SU-DHL-6 (cell line): ENCODE measurements around the gene SH3BP2.
"Not testable (repeated sequence)": the region's sequence is repeated elsewhere in the genome, so short reads cannot be mapped to it uniquely, and the experiment has no call there.

Experiments used
- H2AFZ ChIP-seq: fragments of 200-600 bp; sonication (generic); 2 replicates; pipeline ENCODE4 v1.6.1; 2014; ENCODE audit warnings: low read depth, mild to moderate bottlenecking, moderate library complexity, mixed read lengths, antibody characterized with exemption, low read length; ENCODE audit not compliant: severe bottlenecking
- H3F3A ChIP-seq: fragments of 200-600 bp; shearing (Covaris generic); 2 replicates; pipeline ENCODE4 v1.6.0; 2016; ENCODE audit warnings: antibody characterized with exemption, mild to moderate bottlenecking; ENCODE audit not compliant: insufficient read depth
- H3K27ac ChIP-seq: fragments of 200-600 bp; sonication (generic); 2 replicates; pipeline ENCODE4 v1.5.1; 2016; ENCODE audit warnings: low read depth, mild to moderate bottlenecking, low read length, moderate library complexity, mixed read lengths
- H3K27me3 ChIP-seq: fragments of 200-600 bp; sonication (generic), shearing (Covaris generic); 2 replicates; pipeline ENCODE4 v1.6.0; 2014; ENCODE audit warnings: mild to moderate bottlenecking, low read length
- H3K36me3 ChIP-seq: fragments of 200-600 bp; sonication (generic); 2 replicates; pipeline ENCODE4 v1.6.1; 2014; ENCODE audit warnings: mild to moderate bottlenecking, low read length, mixed read lengths
- H3K4me2 ChIP-seq: fragments of 300-600, 200-600 bp; shearing (Covaris generic), sonication (generic); 2 replicates; pipeline ENCODE4 v1.6.0; 2014; ENCODE audit warnings: low read length, low read depth, mild to moderate bottlenecking; ENCODE audit not compliant: poor library complexity, severe bottlenecking
- H3K4me3 ChIP-seq: fragments of 200-600 bp; sonication (generic); 2 replicates; pipeline ENCODE4 v1.5.1; 2014; ENCODE audit warnings: antibody characterized with exemption, low read length, mild to moderate bottlenecking, mixed read lengths; ENCODE audit not compliant: insufficient read depth, poor library complexity, severe bottlenecking
- H3K79me2 ChIP-seq: fragments of 200-600 bp; sonication (generic); 2 replicates; pipeline ENCODE4 v1.6.1; 2014; ENCODE audit warnings: mild to moderate bottlenecking, low read length, moderate library complexity; ENCODE audit not compliant: insufficient read depth
- H3K9ac ChIP-seq: fragments of 200-600 bp; sonication (generic); 2 replicates; pipeline ENCODE4 v1.7.0; 2014; ENCODE audit warnings: mild to moderate bottlenecking, low read length
- H3K9me2 ChIP-seq: fragments of 200-600 bp; sonication (generic); replicated peaks from 2 replicates; pipeline ENCODE4 v1.6.1; 2014; ENCODE audit warnings: low read length; ENCODE audit not compliant: insufficient read depth
- H3K9me3 ChIP-seq: fragments of 200-600 bp; sonication (generic); 2 replicates; pipeline ENCODE4 v1.6.1; 2014; ENCODE audit warnings: low read length, mixed read lengths; ENCODE audit not compliant: insufficient read depth
- H4K20me1 ChIP-seq: fragments of 200-600 bp; sonication (generic); 2 replicates; pipeline ENCODE4 v1.6.1; 2014; ENCODE audit warnings: low read depth, mild to moderate bottlenecking, antibody characterized with exemption, low read length, moderate library complexity, mixed read lengths
- CTCF ChIP-seq: fragments of 200-600 bp; sonication (generic); IDR thresholded peaks from one replicate; pipeline ENCODE4 v1.5.1; 2017; ENCODE audit warnings: antibody characterized with exemption, mild to moderate bottlenecking, low read length, moderate library complexity; ENCODE audit not compliant: insufficient read depth, poor library complexity, severe bottlenecking
- EZH2phosphoT487 ChIP-seq: fragments of 200-600 bp; sonication (generic), shearing (Covaris generic); conservative IDR thresholded peaks from 2 replicates; pipeline ENCODE4 v1.6.1; 2018; ENCODE audit warnings: mild to moderate bottlenecking, antibody characterized with exemption, low read length, moderate library complexity, mixed read lengths

SH3BP2 gene

GRCh38 chr4:2771264-2771663 lies 21.6 kb upstream of the SH3BP2 start:
- H3K9ac ChIP-seq: no peak overlapping the region
- H3K4me3 ChIP-seq: no peak overlapping the region
- no peaks in the 10 kb centered on the region for H3K79me2 ChIP-seq
- H3K36me3 ChIP-seq: no peaks in the 10 kb centered on the region
- H3K27ac ChIP-seq: no peak overlapping the region
- no peak for TF ChIP-seq EZH2phosphoT487
- TF ChIP-seq CTCF: no peak
- no peak overlapping the region for H2AFZ ChIP-seq
- H4K20me1 ChIP-seq: no peaks in the 10 kb centered on the region
- H3K27me3 ChIP-seq: no peaks in the 10 kb centered on the region
- no peaks in the 10 kb centered on the region for H3K9me2 ChIP-seq
- H3K9me3 ChIP-seq: no peaks in the 10 kb centered on the region
- no peak overlapping the region for H3K4me2 ChIP-seq
- H3F3A ChIP-seq: no peaks in the 10 kb centered on the region

DNA sequence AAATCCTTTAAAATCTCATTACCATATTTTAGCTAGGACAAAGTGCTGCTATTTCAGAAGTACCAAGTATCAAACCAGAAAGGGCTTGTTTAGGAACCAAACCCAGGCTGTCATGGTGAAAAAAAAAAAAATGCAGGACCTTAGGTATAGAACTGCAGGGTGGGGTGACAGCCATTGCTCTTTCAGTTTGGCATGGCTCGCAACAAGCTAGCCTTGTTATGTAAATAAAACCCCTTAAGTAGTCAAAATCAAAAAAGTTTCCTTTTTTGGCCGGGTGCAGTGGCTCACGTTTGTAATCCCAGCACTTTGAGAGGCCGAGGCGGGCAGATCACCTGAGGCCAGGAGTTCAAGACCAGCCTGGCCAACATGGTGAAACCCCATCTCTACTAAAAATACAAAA lies 12.2 kb upstream of the SH3BP2 start:
- not testable (repeated sequence) for H3K36me3 ChIP-seq, H3K9me3 ChIP-seq, H2AFZ ChIP-seq, H3K4me3 ChIP-seq, H3K4me2 ChIP-seq, H3K79me2 ChIP-seq, H3K9me2 ChIP-seq, H3K27me3 ChIP-seq, H4K20me1 ChIP-seq, H3K9ac ChIP-seq, H3K27ac ChIP-seq, H3F3A ChIP-seq

DNA sequence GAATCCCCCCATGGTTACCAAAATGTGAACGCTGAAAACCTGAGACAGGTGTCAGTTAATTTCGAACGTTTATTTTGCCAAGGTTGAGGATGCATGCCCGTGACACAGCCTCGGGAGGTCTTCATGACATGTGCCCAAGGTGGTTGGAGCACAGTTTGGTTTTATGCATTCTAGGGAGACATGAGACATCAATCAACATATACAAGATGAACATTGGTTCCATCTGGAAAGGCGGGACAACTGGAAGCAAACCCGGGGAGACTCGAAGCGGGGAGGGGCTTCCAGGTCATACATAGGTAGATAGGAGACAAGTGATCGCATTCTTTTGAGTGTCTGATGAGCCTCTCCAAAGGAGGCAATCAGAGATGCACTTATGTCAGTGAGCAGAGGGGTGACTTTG lies 11.0 kb upstream of the SH3BP2 start:
- no peaks in the 10 kb centered on the region for H3K9me2 ChIP-seq
- TF ChIP-seq EZH2phosphoT487 (no peak), CTCF (no peak)

DNA sequence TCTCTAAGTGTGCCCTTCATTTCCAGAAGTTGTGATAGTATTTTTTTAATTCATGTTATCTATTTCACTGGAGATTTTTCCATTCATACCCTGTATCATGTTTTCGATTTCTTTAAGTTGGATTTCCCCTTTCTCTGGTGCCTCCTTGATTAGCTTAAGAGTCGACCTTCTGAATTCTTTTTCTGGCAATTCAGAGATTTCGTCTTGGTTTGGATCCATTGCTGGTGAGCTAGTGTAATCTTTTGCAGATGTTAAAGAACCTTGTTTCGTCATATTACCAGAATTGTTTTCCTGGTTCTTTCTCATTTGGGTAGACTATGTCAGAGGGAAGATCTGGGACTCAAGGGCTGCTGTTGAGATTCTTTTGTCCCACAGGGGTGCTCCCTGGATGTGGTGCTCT lies 9.1 kb upstream of the SH3BP2 start:
- no peak for TF ChIP-seq CTCF
- TF ChIP-seq EZH2phosphoT487: no peak
- Histone ChIP-seq H3K79me2 (no peaks in the 10 kb centered on the region), H3K27me3 (no peaks in the 10 kb centered on the region), H3K36me3 (no peaks in the 10 kb centered on the region), H4K20me1 (no peaks in the 10 kb centered on the region), H3K9me2 (no peaks in the 10 kb centered on the region), H3K27ac (no peak overlapping the region), H3F3A (peaks cover 5% of the 10 kb centered on the region; the same call in 1 of the 2 replicates), H3K4me3 (no peak overlapping the region), H2AFZ (no peak overlapping the region), H3K9ac (no peak overlapping the region), H3K4me2 (no peak overlapping the region), H3K9me3 (no peaks in the 10 kb centered on the region)

More for the DNA sequence above, 11.0 kb upstream of the SH3BP2 start:
- Histone ChIP-seq H3K79me2 (no peaks in the 10 kb centered on the region), H3K27ac (no peak overlapping the region), H4K20me1 (no peaks in the 10 kb centered on the region), H3K9me3 (no peaks in the 10 kb centered on the region), H3F3A (peaks cover 5% of the 10 kb centered on the region; the same call in 1 of the 2 replicates), H3K4me3 (no peak overlapping the region), H3K27me3 (no peaks in the 10 kb centered on the region), H3K4me2 (no peak overlapping the region), H3K36me3 (no peaks in the 10 kb centered on the region), H2AFZ (no peak overlapping the region), H3K9ac (no peak overlapping the region)
